Mesodermal cell (in vitro differentiated cells): Measurements from ENCODE around the gene PMEL.
"Not testable (repeated sequence)": the region's sequence is repeated elsewhere in the genome, so short reads cannot be mapped to it uniquely, and the experiment has no call there.

Source experiments
- H3K27ac ChIP-seq: 2 replicates; pipeline ENCODE4 v1.7.0; 2013; ENCODE audit warnings: mild to moderate bottlenecking, low read depth, low read length, moderate library complexity; ENCODE audit not compliant: severe bottlenecking
- H3K36me3 ChIP-seq: 2 replicates; pipeline ENCODE4 v1.7.1; 2013; ENCODE audit warnings: mild to moderate bottlenecking, low read length, moderate library complexity; ENCODE audit not compliant: control insufficient read depth, insufficient read depth
- H3K4me1 ChIP-seq: one replicate; pipeline ENCODE4 v1.7.1; 2013; ENCODE audit warnings: mild to moderate bottlenecking, low read length; ENCODE audit not compliant: insufficient read depth, control insufficient read depth, poor library complexity, severe bottlenecking
- H3K4me3 ChIP-seq: 2 replicates; pipeline ENCODE4 v1.7.0; 2013; ENCODE audit warnings: low read length, control low read depth, mild to moderate bottlenecking; ENCODE audit not compliant: insufficient read depth, poor library complexity, severe bottlenecking; ENCODE audit errors: extremely low read depth
- H3K9me3 ChIP-seq: 2 replicates; pipeline ENCODE4 v1.7.1; 2013; ENCODE audit warnings: mild to moderate bottlenecking, low read length, moderate library complexity; ENCODE audit not compliant: control insufficient read depth
- WGBS, 2 experiments: methylation state at CpG; one replicate each; pipeline ENCODE4 v1.1.5; 2013; ENCODE audit warnings: missing lambda C conversion rate in 2 of 2; ENCODE audit not compliant: insufficient coverage in 2 of 2; 5-methylcytosine and 5-hydroxymethylcytosine counted together

Gene PMEL

DNA sequence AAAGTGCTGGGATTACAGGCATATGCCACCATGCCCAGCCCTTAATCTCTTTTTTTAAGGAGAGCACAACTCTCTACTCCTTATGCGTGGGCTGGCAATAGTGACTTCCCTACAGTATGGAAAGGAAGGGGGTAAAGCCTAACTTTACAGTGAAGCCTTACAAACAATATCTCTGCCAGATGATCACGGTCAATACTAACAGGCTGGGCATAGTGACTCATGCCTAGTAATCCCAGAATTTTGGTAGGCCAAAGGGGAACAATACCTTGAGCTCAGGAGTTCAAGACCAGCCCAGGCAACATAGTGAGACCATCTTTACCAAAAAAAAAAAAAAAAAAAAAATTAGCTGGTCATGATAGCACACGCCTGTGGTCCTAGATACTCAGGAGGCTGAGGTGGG, 43.7 kb downstream of the PMEL start:
- WGBS, 2 experiments = 100% methylated on average over 1 of the region's 3 CpGs
- Histone ChIP-seq H3K4me1 (no peaks in the 10 kb centered on the region), H3K27ac (no peak overlapping the region), H3K9me3 (no peaks in the 10 kb centered on the region), H3K4me3 (no peak overlapping the region), H3K36me3 (peaks cover 79% of the 10 kb centered on the region)

DNA sequence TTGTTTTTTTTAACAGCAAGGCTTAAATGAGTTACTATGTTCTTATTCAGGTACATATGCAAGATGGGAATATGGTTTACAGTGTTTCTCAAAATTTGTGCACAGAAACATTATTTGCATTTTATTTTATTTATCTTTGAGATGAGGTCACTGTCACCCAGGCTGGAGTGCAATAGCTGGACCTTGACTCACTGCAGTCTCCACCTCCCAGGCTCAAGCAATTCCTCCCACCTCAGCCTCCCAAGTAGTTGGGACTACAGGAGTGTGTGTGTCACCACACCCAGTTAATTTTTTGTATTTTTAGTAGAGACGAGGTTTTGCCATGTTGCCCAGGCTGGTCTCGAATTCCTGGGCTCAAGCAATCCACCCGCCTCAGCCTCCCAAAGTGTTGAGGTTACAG, 46.8 kb downstream of the PMEL start:
- WGBS, 2 experiments = 93 to 95% methylated on average over 3 of the region's 3 CpGs
- H3K4me1 ChIP-seq, H3K27ac ChIP-seq, H3K4me3 ChIP-seq, H3K9me3 ChIP-seq: not testable (repeated sequence)
- H3K36me3 ChIP-seq = peaks cover 84% of the 10 kb centered on the region

DNA sequence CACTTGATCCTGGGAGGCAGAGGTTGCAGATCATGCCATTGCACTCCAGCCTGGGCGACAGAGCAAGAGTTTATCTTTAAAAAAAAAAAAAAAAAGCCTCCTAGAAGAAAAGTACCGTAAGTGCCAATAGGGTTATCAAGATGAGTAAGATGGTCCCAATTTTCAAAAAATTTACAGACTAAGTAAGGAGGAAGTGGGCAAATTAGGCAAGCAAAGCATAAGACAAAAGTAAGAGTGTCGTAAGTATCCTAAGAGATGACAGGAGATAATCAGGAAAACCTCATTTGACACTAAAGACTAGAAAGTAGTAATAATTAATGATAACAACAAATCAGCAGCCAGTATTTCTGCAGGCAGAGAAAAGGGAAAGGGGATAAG, 50.4 kb downstream of the PMEL start:
- no peak overlapping the region for H3K27ac ChIP-seq
- H3K9me3 ChIP-seq = no peaks in the 10 kb centered on the region
- 100% methylated on average over 1 of the region's 3 CpGs; no CpG with 5 or more reads in 1 of the 2 experiments for WGBS, 2 experiments
- H3K4me3 ChIP-seq = no peak overlapping the region
- H3K36me3 ChIP-seq = peaks cover 79% of the 10 kb centered on the region
- H3K4me1 ChIP-seq = peaks cover 7% of the 10 kb centered on the region

- H3K36me3 ChIP-seq = peaks cover 60% of the 10 kb centered on the region
- no peaks in the 10 kb centered on the region for H3K9me3 ChIP-seq
- H3K4me1 ChIP-seq = peaks cover 18% of the 10 kb centered on the region
- no peak overlapping the region for H3K27ac ChIP-seq
- WGBS, 2 experiments = 87 to 100% methylated on average over 3 of the region's 4 CpGs
- no peak overlapping the region for H3K4me3 ChIP-seq
These were observed 52.9 kb downstream of the PMEL start for GRCh38 chr12:55912908-55913307.

DNA sequence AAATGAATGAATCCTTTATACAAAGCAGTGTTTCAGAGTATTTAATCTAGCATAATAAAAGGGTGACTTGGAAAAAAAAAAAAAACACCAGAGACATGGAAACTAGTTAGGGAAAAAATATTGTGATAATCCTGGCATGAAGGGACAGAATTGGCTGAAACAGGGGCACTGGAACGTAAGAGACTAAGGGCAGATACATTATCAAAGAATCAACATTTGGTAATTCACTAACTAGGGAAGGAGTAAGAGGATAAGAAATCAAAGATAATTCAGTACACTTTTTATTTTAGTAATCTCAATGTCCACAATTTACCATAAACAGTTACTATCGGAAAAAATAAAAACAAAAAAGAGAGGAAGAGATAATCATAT, 56.3 kb downstream of the PMEL start:
- H3K4me3 ChIP-seq = no peak overlapping the region
- no CpG with 5 or more reads among the region's 2 CpGs for WGBS, 2 experiments
- H3K36me3 ChIP-seq = peaks cover 44% of the 10 kb centered on the region
- peaks cover 12% of the 10 kb centered on the region for H3K4me1 ChIP-seq
- H3K9me3 ChIP-seq = no peaks in the 10 kb centered on the region
- peak overlapping the region; percentile 76 for H3K27ac ChIP-seq

GRCh38 chr12:55908726-55909512, 56.9 kb downstream of the PMEL start:
- WGBS, 2 experiments = 85 to 89% methylated on average over 6 of the region's 8 CpGs
- no peak overlapping the region for H3K4me3 ChIP-seq
- H3K36me3 ChIP-seq = peaks cover 39% of the 10 kb centered on the region
- H3K9me3 ChIP-seq = no peaks in the 10 kb centered on the region
- H3K4me1 ChIP-seq = peaks cover 12% of the 10 kb centered on the region
- peak overlapping the region; percentile 76 for H3K27ac ChIP-seq

DNA sequence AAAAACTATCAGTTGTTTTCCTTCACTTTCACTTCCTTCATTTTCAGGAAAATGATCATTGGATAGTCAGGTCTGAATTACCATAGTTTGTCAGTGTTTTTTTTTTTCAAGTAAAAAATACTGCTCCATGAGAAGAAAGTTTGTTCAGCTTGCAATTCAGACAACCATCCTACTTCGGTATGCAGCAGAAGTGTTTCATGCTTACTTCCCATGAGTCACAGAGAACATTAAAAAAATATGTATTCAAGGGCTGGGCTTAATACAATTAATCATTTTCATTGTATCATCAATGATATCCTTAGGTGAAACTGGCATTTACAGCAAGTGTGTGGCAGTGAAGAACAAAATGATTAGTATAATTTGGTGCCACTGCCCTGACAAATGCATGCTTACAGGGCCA, 59.8 kb downstream of the PMEL start:
- Histone ChIP-seq H3K36me3 (peaks cover 43% of the 10 kb centered on the region), H3K27ac (no peak overlapping the region), H3K9me3 (no peaks in the 10 kb centered on the region), H3K4me1 (peaks cover 12% of the 10 kb centered on the region), H3K4me3 (no peak overlapping the region)
- WGBS, 2 experiments = no CpG with 5 or more reads among the region's 1 CpG
